Upper lobe of left lung (tissue), 4 donors: Measurements from ENCODE around the gene CLRN3.
A peak's percentile ranks its signal among the peaks of the same experiment; 100 is the strongest.

Experiments used
- EP300 ChIP-seq, 4 donors: sonication (generic); formaldehyde crosslinking; IDR thresholded peaks; one replicate each; pipeline ENCODE4 v1.5.1; 2017; ENCODE audit warnings: antibody characterized with exemption in 4 of 4, control low read depth in 2 of 4
- POLR2A ChIP-seq, 4 donors: fragments of 450-650 bp; IDR thresholded peaks; one replicate each; pipeline ENCODE4 v1.5.1; 2016 to 2017; ENCODE audit warnings: antibody characterized with exemption in 4 of 4, mild to moderate bottlenecking in 2 of 4
- POLR2AphosphoS5 ChIP-seq, 2 donors: sonication (generic); formaldehyde crosslinking; IDR thresholded peaks; one replicate each; pipeline ENCODE4 v1.5.1; 2017; ENCODE audit warnings: antibody characterized with exemption in 2 of 2
- TF ChIP-seq, protein P1 (sequence below), 6 experiments: fragments of 450-650 bp in 4 of 6; fragments of 200-600 bp in 2 of 6; sonication (generic) in 2 of 6; IDR thresholded peaks; one replicate each; pipeline ENCODE4 v1.5.1; 2016 to 2019; ENCODE audit warnings: antibody characterized with exemption in 6 of 6

DNA sequence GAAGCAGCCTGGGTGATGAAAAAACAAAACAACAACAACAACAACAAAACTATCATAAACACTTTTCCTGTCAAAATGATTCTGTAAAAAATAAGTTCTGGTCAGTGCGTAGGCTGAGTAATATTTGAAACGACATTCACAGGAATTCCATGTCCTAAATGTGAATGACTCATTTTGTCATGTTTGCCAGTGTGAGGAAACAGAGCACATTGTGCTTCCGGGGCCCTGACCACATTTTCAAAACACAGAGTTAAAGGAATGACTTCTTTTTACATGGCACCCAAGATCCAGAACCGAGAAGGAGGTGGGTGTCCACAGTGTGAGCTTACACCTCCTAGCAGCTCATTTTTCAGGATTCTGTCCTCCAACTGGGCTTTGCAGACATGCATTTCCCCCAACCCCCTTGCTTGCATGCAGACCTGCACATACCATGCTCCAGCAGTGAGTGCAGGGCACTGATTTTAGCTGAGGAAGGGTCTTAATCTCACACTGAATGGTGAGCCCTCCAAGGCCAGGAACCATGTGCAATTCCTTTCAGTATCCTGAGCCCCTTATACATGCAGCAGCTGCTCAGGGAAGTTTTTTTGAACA lies 3.0 kb downstream of the CLRN3 start:
- TF ChIP-seq POLR2A (IDR thresholded peaks at IDR 0.05) (no peak), POLR2AphosphoS5 (IDR thresholded peaks at IDR 0.05) (peak in 1 of 2 donors; percentile 62), EP300 (IDR thresholded peaks at IDR 0.05) (no peak)
- TF ChIP-seq, protein P1, sequence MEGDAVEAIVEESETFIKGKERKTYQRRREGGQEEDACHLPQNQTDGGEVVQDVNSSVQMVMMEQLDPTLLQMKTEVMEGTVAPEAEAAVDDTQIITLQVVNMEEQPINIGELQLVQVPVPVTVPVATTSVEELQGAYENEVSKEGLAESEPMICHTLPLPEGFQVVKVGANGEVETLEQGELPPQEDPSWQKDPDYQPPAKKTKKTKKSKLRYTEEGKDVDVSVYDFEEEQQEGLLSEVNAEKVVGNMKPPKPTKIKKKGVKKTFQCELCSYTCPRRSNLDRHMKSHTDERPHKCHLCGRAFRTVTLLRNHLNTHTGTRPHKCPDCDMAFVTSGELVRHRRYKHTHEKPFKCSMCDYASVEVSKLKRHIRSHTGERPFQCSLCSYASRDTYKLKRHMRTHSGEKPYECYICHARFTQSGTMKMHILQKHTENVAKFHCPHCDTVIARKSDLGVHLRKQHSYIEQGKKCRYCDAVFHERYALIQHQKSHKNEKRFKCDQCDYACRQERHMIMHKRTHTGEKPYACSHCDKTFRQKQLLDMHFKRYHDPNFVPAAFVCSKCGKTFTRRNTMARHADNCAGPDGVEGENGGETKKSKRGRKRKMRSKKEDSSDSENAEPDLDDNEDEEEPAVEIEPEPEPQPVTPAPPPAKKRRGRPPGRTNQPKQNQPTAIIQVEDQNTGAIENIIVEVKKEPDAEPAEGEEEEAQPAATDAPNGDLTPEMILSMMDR (IDR thresholded peaks at IDR 0.05): no peak
